ENCODE results near the gene PSMB2. TPM values are rescaled to one million over a fixed set of nuclear protein-coding genes. Genes with fewer than 3 reads are reported as not detected.
A peak's percentile ranks its signal among the peaks of the same experiment; 100 is the strongest.
"Not testable (repeated sequence)": the region's sequence is repeated elsewhere in the genome, so short reads cannot be mapped to it uniquely, and the experiment has no call there.

PSMB2 gene
- total RNA-seq, 1 donor from 2014 or later = 44.1 TPM

DNA sequence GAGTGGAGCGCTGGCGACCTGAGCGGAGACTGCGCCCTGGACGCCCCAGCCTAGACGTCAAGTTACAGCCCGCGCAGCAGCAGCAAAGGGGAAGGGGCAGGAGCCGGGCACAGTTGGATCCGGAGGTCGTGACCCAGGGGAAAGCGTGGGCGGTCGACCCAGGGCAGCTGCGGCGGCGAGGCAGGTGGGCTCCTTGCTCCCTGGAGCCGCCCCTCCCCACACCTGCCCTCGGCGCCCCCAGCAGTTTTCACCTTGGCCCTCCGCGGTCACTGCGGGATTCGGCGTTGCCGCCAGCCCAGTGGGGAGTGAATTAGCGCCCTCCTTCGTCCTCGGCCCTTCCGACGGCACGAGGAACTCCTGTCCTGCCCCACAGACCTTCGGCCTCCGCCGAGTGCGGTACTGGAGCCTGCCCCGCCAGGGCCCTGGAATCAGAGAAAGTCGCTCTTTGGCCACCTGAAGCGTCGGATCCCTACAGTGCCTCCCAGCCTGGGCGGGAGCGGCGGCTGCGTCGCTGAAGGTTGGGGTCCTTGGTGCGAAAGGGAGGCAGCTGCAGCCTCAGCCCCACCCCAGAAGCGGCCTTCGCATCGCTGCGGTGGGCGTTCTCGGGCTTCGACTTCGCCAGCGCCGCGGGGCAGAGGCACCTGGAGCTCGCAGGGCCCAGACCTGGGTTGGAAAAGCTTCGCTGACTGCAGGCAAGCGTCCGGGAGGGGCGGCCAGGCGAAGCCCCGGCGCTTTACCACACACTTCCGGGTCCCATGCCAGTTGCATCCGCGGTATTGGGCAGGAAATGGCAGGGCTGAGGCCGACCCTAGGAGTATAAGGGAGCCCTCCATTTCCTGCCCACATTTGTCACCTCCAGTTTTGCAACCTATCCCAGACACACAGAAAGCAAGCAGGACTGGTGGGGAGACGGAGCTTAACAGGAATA is 64.0 kb downstream of the PSMB2 start:
- H3K27ac ChIP-seq = peak overlapping the region; percentile 60
- ATAC-seq = peak; percentile 64

DNA sequence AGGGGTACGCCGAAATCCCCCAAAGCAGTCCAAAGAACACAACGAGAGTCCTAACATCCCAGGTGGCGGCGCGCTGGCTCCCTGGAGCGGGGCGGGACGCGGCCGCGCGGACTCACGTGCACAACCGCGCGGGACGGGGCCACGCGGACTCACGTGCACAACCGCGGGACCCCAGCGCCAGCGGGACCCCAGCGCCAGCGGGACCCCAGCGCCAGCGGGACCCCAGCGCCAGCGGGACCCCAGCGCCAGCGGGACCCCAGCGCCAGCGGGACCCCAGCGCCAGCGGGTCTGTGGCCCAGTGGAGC is 64.6 kb downstream of the PSMB2 start:
- H3K9me3 ChIP-seq; H3K27me3 ChIP-seq; H3K4me1 ChIP-seq; H3K27ac ChIP-seq; H3K36me3 ChIP-seq; ATAC-seq; intact Hi-C loops (cut with DNase I): not testable (repeated sequence)
- peak overlapping the region; percentile 52 for H3K4me3 ChIP-seq
- DNase-seq = peak; percentile 63

More for the DNA sequence above, 64.0 kb downstream of the PSMB2 start:
- Histone ChIP-seq H3K36me3 (no peaks in the 10 kb centered on the region), H3K9me3 (no peaks in the 10 kb centered on the region), H3K4me3 (peak overlapping the region; percentile 52), H3K4me1 (peaks cover 8% of the 10 kb centered on the region), H3K27me3 (peaks cover 5% of the 10 kb centered on the region)
- intact Hi-C loops (cut with DNase I) = no loop called here
- DNase-seq = peak; percentile 79
- TF ChIP-seq, protein P1, sequence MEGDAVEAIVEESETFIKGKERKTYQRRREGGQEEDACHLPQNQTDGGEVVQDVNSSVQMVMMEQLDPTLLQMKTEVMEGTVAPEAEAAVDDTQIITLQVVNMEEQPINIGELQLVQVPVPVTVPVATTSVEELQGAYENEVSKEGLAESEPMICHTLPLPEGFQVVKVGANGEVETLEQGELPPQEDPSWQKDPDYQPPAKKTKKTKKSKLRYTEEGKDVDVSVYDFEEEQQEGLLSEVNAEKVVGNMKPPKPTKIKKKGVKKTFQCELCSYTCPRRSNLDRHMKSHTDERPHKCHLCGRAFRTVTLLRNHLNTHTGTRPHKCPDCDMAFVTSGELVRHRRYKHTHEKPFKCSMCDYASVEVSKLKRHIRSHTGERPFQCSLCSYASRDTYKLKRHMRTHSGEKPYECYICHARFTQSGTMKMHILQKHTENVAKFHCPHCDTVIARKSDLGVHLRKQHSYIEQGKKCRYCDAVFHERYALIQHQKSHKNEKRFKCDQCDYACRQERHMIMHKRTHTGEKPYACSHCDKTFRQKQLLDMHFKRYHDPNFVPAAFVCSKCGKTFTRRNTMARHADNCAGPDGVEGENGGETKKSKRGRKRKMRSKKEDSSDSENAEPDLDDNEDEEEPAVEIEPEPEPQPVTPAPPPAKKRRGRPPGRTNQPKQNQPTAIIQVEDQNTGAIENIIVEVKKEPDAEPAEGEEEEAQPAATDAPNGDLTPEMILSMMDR (IDR thresholded peaks at IDR 0.05) = no peak

DNA sequence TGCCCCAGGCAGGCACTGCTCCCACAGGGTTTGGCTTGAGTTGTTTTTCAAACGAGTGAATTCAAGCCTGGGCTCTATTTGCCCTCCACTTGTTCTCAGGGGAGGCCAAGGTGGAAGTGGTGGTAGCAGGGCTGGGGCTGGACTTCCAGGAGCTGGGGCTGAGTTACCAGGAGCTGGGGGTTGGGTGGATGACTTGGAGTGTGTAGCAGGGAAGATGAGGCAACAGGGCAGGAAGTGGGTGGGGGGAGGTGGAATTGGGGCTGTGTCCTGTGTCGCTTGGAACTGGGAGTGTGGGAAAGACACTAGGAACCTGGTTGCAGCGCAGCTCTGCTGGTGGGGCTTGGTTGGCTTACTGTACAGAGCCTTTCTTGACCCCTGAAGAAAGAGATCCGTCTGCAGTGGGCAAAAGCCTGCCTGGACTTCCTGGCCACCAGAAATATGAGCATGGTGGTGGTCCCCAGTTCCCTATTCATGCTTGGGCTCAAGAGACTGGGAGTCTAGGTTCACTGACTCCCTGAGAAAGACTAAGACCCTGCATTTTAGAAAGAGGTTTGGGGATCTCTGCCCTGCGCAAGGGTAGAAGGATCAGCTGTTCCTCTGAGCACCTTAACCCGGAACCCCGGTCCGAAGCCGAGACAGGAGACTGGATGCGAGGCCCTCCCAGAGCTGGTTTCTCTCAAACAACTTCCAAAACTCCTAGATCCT is 65.1 kb downstream of the PSMB2 start:
- ATAC-seq = peak; percentile 14
- peaks cover 8% of the 10 kb centered on the region for H3K4me1 ChIP-seq
- peaks cover 5% of the 10 kb centered on the region for H3K27me3 ChIP-seq
- TF ChIP-seq, protein P1 (IDR thresholded peaks at IDR 0.05) = no peak
- H3K9me3 ChIP-seq = no peaks in the 10 kb centered on the region
- intact Hi-C loops (cut with DNase I) = no loop called here
- DNase-seq = peak; percentile 69
- no peaks in the 10 kb centered on the region for H3K36me3 ChIP-seq
- H3K4me3 ChIP-seq = peak overlapping the region; percentile 52
- no peak overlapping the region for H3K27ac ChIP-seq

DNA sequence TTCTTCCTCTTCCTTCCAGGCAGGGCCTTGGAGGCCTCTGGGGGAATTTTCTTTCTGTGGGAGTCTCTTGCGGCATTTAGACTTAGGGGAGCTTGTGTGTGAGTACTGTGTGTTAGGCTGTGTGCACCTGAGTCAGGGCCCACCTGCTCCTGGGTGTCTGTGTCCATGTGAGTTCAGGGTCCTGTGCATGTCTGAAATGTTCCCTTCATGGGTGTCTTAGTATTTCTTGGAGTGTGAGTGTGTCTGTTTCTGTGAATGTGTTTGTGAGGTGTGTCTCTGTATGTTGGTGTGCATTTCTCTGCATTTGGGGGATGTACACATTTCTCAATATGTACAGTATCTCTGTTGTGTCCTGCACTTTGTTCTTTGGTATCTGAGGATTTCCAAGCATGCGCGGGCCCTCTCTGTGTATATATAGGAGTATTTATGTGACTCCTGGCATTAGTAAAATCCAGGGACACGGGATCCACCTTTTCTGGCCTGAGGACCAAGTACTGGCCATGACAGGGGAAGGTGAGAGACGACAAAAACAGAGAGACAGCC is 65.8 kb downstream of the PSMB2 start:
- Histone ChIP-seq H3K27me3 (peaks cover 5% of the 10 kb centered on the region), H3K4me3 (no peak overlapping the region), H3K4me1 (peaks cover 8% of the 10 kb centered on the region), H3K27ac (no peak overlapping the region), H3K36me3 (no peaks in the 10 kb centered on the region), H3K9me3 (no peaks in the 10 kb centered on the region)
- DNase-seq (no peak), ATAC-seq (no peak)
- TF ChIP-seq, protein P1 (IDR thresholded peaks at IDR 0.05) = no peak
- intact Hi-C loops (cut with DNase I) = no loop called here

DNA sequence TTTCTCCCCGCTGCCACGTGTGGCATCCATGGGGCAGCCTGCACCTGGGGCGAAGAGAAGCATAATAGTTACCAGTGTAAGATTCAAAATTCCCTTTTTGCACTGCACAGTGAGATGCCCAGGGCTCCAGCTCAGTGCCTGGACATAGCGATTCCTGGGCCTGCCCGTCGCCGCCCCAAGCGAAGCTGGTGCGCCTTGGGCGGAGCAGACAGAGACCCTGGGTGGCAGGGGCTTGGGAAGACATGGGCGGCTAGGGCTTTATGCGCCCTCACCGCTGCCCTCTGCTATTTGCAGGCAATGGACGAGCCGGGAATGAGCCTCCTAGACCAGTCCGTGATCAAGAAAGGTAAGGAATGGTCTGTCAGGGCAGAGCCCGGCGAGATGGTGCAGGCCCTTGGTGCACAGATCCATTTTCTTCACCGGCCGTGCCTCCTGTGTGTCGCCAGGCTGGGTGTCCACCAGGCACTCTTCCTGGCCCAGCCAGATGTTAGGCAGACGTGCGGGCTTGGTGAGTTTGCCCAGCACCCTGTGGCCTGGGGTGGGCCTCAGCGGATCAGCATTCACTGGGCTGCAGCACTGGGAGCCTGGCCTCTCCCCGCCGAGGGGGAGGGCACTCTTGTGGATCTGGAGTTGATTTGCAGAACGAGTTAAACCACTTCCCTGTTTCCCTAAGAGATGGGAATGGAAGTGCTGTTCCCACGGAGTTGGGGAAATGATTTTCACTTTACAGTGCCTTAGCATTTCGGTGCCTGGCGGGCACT is 66.5 kb downstream of the PSMB2 start:
- DNase-seq = peak; percentile 68
- intact Hi-C loops (cut with DNase I) = no loop called here
- H3K27me3 ChIP-seq = peaks cover 5% of the 10 kb centered on the region
- no peaks in the 10 kb centered on the region for H3K9me3 ChIP-seq
- TF ChIP-seq, protein P1 (IDR thresholded peaks at IDR 0.05) = no peak
- ATAC-seq = peak; percentile 20
- peaks cover 8% of the 10 kb centered on the region for H3K4me1 ChIP-seq
- no peaks in the 10 kb centered on the region for H3K36me3 ChIP-seq
- no peak overlapping the region for H3K27ac ChIP-seq
- no peak overlapping the region for H3K4me3 ChIP-seq
